Measurements from ENCODE around the gene KAZN. TPM values are rescaled to one million over a fixed set of nuclear protein-coding genes. Genes with fewer than 3 reads are reported as not detected.

The KAZN gene
- total RNA-seq, 3 donors from 2014 or later, result 12.2 to 16.4 (median 16.2) TPM

GRCh38 chr1:14891991-14892390 lies 293.5 kb downstream of the KAZN start:
- Histone ChIP-seq H3K27ac (no peak overlapping the region), H3K36me3 (no peaks in the 10 kb centered on the region), H3K4me3 (no peak overlapping the region), H3K4me1 (peaks cover 0 to 6% of the 10 kb centered on the region in 2 donors), H3K9me3 (no peaks in the 10 kb centered on the region), H3K27me3 (no peaks in the 10 kb centered on the region)
- no peak for DNase-seq (ENCODE audit: low spot score in 2 of 2)
- no peak for TF ChIP-seq CTCF (IDR thresholded peaks at IDR 0.05)
- TF ChIP-seq POLR2AphosphoS5 (IDR thresholded peaks at IDR 0.05), result no peak
- no peak for TF ChIP-seq POLR2A (IDR thresholded peaks at IDR 0.05)
- intact Hi-C loops (cut with DNase I; ENCODE audit: low total_unique reads), result loop anchor here (2.0 kb wide), 1 partner anchor 55 kb away; no protein-coding TSS in a partner anchor

GRCh38 chr1:14894811-14895560 lies 296.5 kb downstream of the KAZN start:
- H3K27me3 ChIP-seq, result no peaks in the 10 kb centered on the region
- no peaks in the 10 kb centered on the region for H3K9me3 ChIP-seq
- intact Hi-C loops (cut with DNase I; ENCODE audit: low total_unique reads), result no loop called here
- peak in 1 of 2 donors; percentile 39 for DNase-seq (ENCODE audit: low spot score in 2 of 2)
- no peak overlapping the region for H3K4me3 ChIP-seq
- peak overlapping the region; percentile 21 to 52 for H3K27ac ChIP-seq
- no peaks in the 10 kb centered on the region for H3K36me3 ChIP-seq
- TF ChIP-seq CTCF (IDR thresholded peaks at IDR 0.05) (no peak), POLR2AphosphoS5 (IDR thresholded peaks at IDR 0.05) (no peak), POLR2A (IDR thresholded peaks at IDR 0.05) (no peak)
- H3K4me1 ChIP-seq, result peaks cover 0 to 11% of the 10 kb centered on the region in 2 donors

GRCh38 chr1:14895727-14896126 lies 297.2 kb downstream of the KAZN start:
- TF ChIP-seq POLR2A (IDR thresholded peaks at IDR 0.05) (no peak), POLR2AphosphoS5 (IDR thresholded peaks at IDR 0.05) (no peak), CTCF (IDR thresholded peaks at IDR 0.05) (no peak)
- H3K9me3 ChIP-seq, result no peaks in the 10 kb centered on the region
- H3K27ac ChIP-seq, result peak overlapping the region in 1 of 2 donors; percentile 52
- intact Hi-C loops (cut with DNase I; ENCODE audit: low total_unique reads), result no loop called here
- no peak overlapping the region for H3K4me3 ChIP-seq
- peaks cover 0 to 11% of the 10 kb centered on the region in 2 donors for H3K4me1 ChIP-seq
- no peaks in the 10 kb centered on the region for H3K27me3 ChIP-seq
- no peak for DNase-seq (ENCODE audit: low spot score in 2 of 2)
- no peaks in the 10 kb centered on the region for H3K36me3 ChIP-seq

- TF ChIP-seq CTCF (IDR thresholded peaks at IDR 0.05) (no peak), POLR2AphosphoS5 (IDR thresholded peaks at IDR 0.05) (no peak), POLR2A (IDR thresholded peaks at IDR 0.05) (no peak)
- Histone ChIP-seq H3K36me3 (no peaks in the 10 kb centered on the region), H3K9me3 (no peaks in the 10 kb centered on the region), H3K27ac (no peak overlapping the region), H3K4me1 (peaks cover 0 to 11% of the 10 kb centered on the region in 2 donors), H3K27me3 (no peaks in the 10 kb centered on the region), H3K4me3 (no peak overlapping the region)
- intact Hi-C loops (cut with DNase I; ENCODE audit: low total_unique reads), result no loop called here
- DNase-seq (ENCODE audit: low spot score in 2 of 2), result no peak
Measured at GRCh38 chr1:14896381-14897079, 298.0 kb downstream of the KAZN start.

- no peak for TF ChIP-seq POLR2AphosphoS5 (IDR thresholded peaks at IDR 0.05)
- TF ChIP-seq POLR2A (IDR thresholded peaks at IDR 0.05), result no peak
- TF ChIP-seq CTCF (IDR thresholded peaks at IDR 0.05), result no peak
- H3K27ac ChIP-seq, result no peak overlapping the region
- no peaks in the 10 kb centered on the region for H3K9me3 ChIP-seq
- DNase-seq (ENCODE audit: low spot score in 2 of 2), result no peak
- intact Hi-C loops (cut with DNase I; ENCODE audit: low total_unique reads), result no loop called here
- H3K4me1 ChIP-seq, result peaks cover 0 to 11% of the 10 kb centered on the region in 2 donors
- H3K36me3 ChIP-seq, result no peaks in the 10 kb centered on the region
- no peak overlapping the region for H3K4me3 ChIP-seq
- H3K27me3 ChIP-seq, result no peaks in the 10 kb centered on the region
Measured at GRCh38 chr1:14897080-14897449, 298.6 kb downstream of the KAZN start.
